Neural cell (in vitro differentiated cells): ENCODE measurements around the gene ZBTB40. TPM values are rescaled to one million over a fixed set of nuclear protein-coding genes. Genes with fewer than 3 reads are reported as not detected.
A peak's percentile ranks its signal among the peaks of the same experiment; 100 is the strongest.

Source experiments
- H2AFZ ChIP-seq: fragments of 200-600, 300-800 bp; sonication (generic), shearing (Covaris generic); 2 replicates; pipeline ENCODE4 v1.6.0; 2014; ENCODE audit warnings: low read depth, mild to moderate bottlenecking, antibody characterized with exemption, low read length, moderate library complexity
- H3F3A ChIP-seq: fragments of 200-600 bp; shearing (Covaris generic); 2 replicates; pipeline ENCODE4 v1.6.1; 2016; ENCODE audit warnings: mild to moderate bottlenecking, moderate library complexity, mixed read lengths, antibody characterized with exemption, low read length; ENCODE audit not compliant: insufficient read depth, poor library complexity, severe bottlenecking
- H3K27ac ChIP-seq: fragments of 200-600, 300-800 bp; sonication (generic), shearing (Covaris generic); 2 replicates; pipeline ENCODE4 v1.5.1; 2014; ENCODE audit warnings: mild to moderate bottlenecking, low read length, moderate library complexity
- H3K27me3 ChIP-seq: fragments of 300-800, 200-600 bp; sonication (generic), shearing (Covaris generic); 2 replicates; pipeline ENCODE4 v1.6.0; 2014; ENCODE audit warnings: mild to moderate bottlenecking, low read depth, low read length, moderate library complexity; ENCODE audit not compliant: insufficient read depth
- H3K36me3 ChIP-seq: fragments of 300-800, 200-600 bp; sonication (generic), shearing (Covaris generic); 2 replicates; pipeline ENCODE4 v1.5.1; 2014; ENCODE audit warnings: mild to moderate bottlenecking, antibody characterized with exemption, low read length, moderate library complexity; ENCODE audit not compliant: insufficient read depth
- H3K4me2 ChIP-seq: fragments of 300-800, 200-600 bp; sonication (generic), shearing (Covaris generic); 2 replicates; pipeline ENCODE4 v1.6.0; 2014; ENCODE audit warnings: mild to moderate bottlenecking, low read length
- H3K4me3 ChIP-seq: fragments of 300-800, 200-600 bp; sonication (generic), shearing (Covaris generic); 2 replicates; pipeline ENCODE4 v1.5.1; 2014; ENCODE audit warnings: mild to moderate bottlenecking, low read length, moderate library complexity
- H3K79me2 ChIP-seq: fragments of 200-600 bp; shearing (Covaris generic); replicated peaks from 2 replicates; pipeline ENCODE4 v1.6.0; 2014; ENCODE audit warnings: mild to moderate bottlenecking, low read length, moderate library complexity; ENCODE audit not compliant: insufficient read depth
- H3K9ac ChIP-seq: fragments of 300-800, 200-600 bp; sonication (generic), shearing (Covaris generic); 2 replicates; pipeline ENCODE4 v1.6.1; 2016; ENCODE audit warnings: mild to moderate bottlenecking, low read length, mixed read lengths
- H3K9me2 ChIP-seq: fragments of 200-600 bp; shearing (Covaris generic); 2 replicates; pipeline ENCODE4 v1.6.1; 2016; ENCODE audit warnings: mild to moderate bottlenecking, low read length, mixed read lengths; ENCODE audit not compliant: insufficient read depth
- H3K9me3 ChIP-seq: fragments of 200-600, 300-800 bp; sonication (generic), shearing (Covaris generic); 2 replicates; pipeline ENCODE4 v1.6.1; 2016; ENCODE audit warnings: mild to moderate bottlenecking, mixed run types, low read length, moderate library complexity, mixed read lengths
- H4K20me1 ChIP-seq: fragments of 200-600 bp; shearing (Covaris generic); 2 replicates; pipeline ENCODE4 v1.6.1; 2016; ENCODE audit warnings: mild to moderate bottlenecking, mixed run types; ENCODE audit not compliant: insufficient read depth
- CTCF ChIP-seq: fragments of 450-650 bp; IDR thresholded peaks from 2 replicates; pipeline ENCODE4 v1.5.1; 2014; ENCODE audit warnings: antibody characterized with exemption, mild to moderate bottlenecking, moderate library complexity; ENCODE audit not compliant: poor library complexity, severe bottlenecking
- EP300 ChIP-seq: fragments of 450-650 bp; conservative IDR thresholded peaks from 2 replicates; pipeline ENCODE4 v1.6.1; 2014; ENCODE audit warnings: antibody characterized with exemption, mild to moderate bottlenecking, moderate library complexity; ENCODE audit not compliant: poor library complexity, severe bottlenecking
- EZH2 ChIP-seq: fragments of 200-600, 300-800 bp; shearing (Covaris generic), sonication (generic); IDR thresholded peaks from 2 replicates; pipeline ENCODE4 v1.6.1; 2014; ENCODE audit warnings: antibody characterized with exemption, low read length, borderline replicate concordance, mild to moderate bottlenecking; ENCODE audit not compliant: insufficient read depth, poor library complexity, severe bottlenecking
- MXI1 ChIP-seq: fragments of 450-650 bp; conservative IDR thresholded peaks from 2 replicates; pipeline ENCODE4 v1.6.1; 2014; ENCODE audit warnings: antibody characterized with exemption, mild to moderate bottlenecking; ENCODE audit not compliant: poor library complexity, severe bottlenecking
- POLR2AphosphoS5 ChIP-seq: IDR thresholded peaks from 2 replicates; pipeline ENCODE4 v1.6.1; 2012
- RAD21 ChIP-seq: fragments of 450-650 bp; conservative IDR thresholded peaks from 2 replicates; pipeline ENCODE4 v1.6.1; 2014; ENCODE audit warnings: antibody characterized with exemption, mild to moderate bottlenecking, moderate library complexity
- REST ChIP-seq: IDR thresholded peaks from 2 replicates; pipeline ENCODE4 v1.6.1; 2012; ENCODE audit warnings: borderline replicate concordance
- SMC3 ChIP-seq: fragments of 450-650 bp; conservative IDR thresholded peaks from 2 replicates; pipeline ENCODE4 v1.6.1; 2014; ENCODE audit warnings: antibody characterized with exemption, mild to moderate bottlenecking, moderate library complexity; ENCODE audit not compliant: poor library complexity
- TAF1 ChIP-seq: IDR thresholded peaks from 2 replicates; pipeline ENCODE4 v1.6.1; 2012; ENCODE audit warnings: low read depth
- polyA plus RNA-seq: library from polyadenylated mRNA; depleted of rRNA; stranded (reverse); fragments of >200 nt; gene quantifications from 2 replicates; pipeline ENCODE4 v1.2.3, GENCODE V29; 2014

ZBTB40 gene
- polyA plus RNA-seq, 1 donor from 2014 or later = 12.7 TPM

- H3K9ac ChIP-seq = peak overlapping the region; percentile 53
- no peaks in the 10 kb centered on the region for H3K27me3 ChIP-seq
- no peaks in the 10 kb centered on the region for H3K79me2 ChIP-seq
- H3K4me3 ChIP-seq = peak overlapping the region; percentile 50
- H3F3A ChIP-seq = no peaks in the 10 kb centered on the region
- no peak overlapping the region for H2AFZ ChIP-seq
- no peaks in the 10 kb centered on the region for H4K20me1 ChIP-seq
- H3K9me3 ChIP-seq = no peaks in the 10 kb centered on the region
- no peak for TF ChIP-seq EZH2
- no peak for TF ChIP-seq POLR2AphosphoS5
- TF ChIP-seq TAF1 = no peak
- TF ChIP-seq SMC3 = no peak
- no peak for TF ChIP-seq CTCF
- TF ChIP-seq EP300 = no peak
- no peak for TF ChIP-seq REST
- TF ChIP-seq MXI1 = no peak
- no peak for TF ChIP-seq RAD21
- H3K9me2 ChIP-seq = no peaks in the 10 kb centered on the region
- H3K36me3 ChIP-seq = no peaks in the 10 kb centered on the region
- peak overlapping the region; percentile 74 for H3K27ac ChIP-seq
- peak overlapping the region; percentile 39 for H3K4me2 ChIP-seq
These were observed 95.7 kb downstream of the ZBTB40 start for GRCh38 chr1:22547186-22547817.

- peak overlapping the region; percentile 53 for H3K9ac ChIP-seq
- H3K27ac ChIP-seq = peak overlapping the region; percentile 74
- H3K79me2 ChIP-seq = no peaks in the 10 kb centered on the region
- H3F3A ChIP-seq = no peaks in the 10 kb centered on the region
- H3K27me3 ChIP-seq = no peaks in the 10 kb centered on the region
- peak overlapping the region; percentile 39 for H3K4me2 ChIP-seq
- peak overlapping the region; percentile 50 for H3K4me3 ChIP-seq
- no peaks in the 10 kb centered on the region for H3K9me3 ChIP-seq
- H2AFZ ChIP-seq = peak overlapping the region; percentile 19
- no peaks in the 10 kb centered on the region for H4K20me1 ChIP-seq
- TF ChIP-seq EP300 (peak; percentile 53), POLR2AphosphoS5 (peak; percentile 36), EZH2 (no peak), REST (peak; percentile 20), SMC3 (peak; percentile 37), MXI1 (no peak), RAD21 (peak; percentile 53), CTCF (peak; percentile 31), TAF1 (no peak)
- H3K36me3 ChIP-seq = no peaks in the 10 kb centered on the region
- no peaks in the 10 kb centered on the region for H3K9me2 ChIP-seq
These were observed 96.3 kb downstream of the ZBTB40 start for GRCh38 chr1:22547818-22548462.
